HL-60 (cell line): ENCODE data around the gene PKNOX1.

Source experiments
- CTCF ChIP-seq: IDR thresholded peaks from one replicate; pipeline ENCODE4 v1.5.1; 2011; ENCODE audit warnings: low read length, control low read depth, inconsistent platforms; ENCODE audit not compliant: insufficient read depth
- GABPA ChIP-seq: IDR thresholded peaks from 2 replicates; pipeline ENCODE4 v1.6.1; 2012; ENCODE audit warnings: low read depth
- POLR2AphosphoS5 ChIP-seq: IDR thresholded peaks from 2 replicates; pipeline ENCODE4 v1.6.1; 2012; ENCODE audit warnings: low read depth
- REST ChIP-seq: IDR thresholded peaks from 2 replicates; pipeline ENCODE4 v1.6.1; 2012; ENCODE audit warnings: low read depth; ENCODE audit not compliant: insufficient replicate concordance
- SPI1 ChIP-seq: IDR thresholded peaks from 2 replicates; pipeline ENCODE4 v1.6.1; 2012; ENCODE audit warnings: low read depth, mild to moderate bottlenecking, borderline replicate concordance

- TF ChIP-seq CTCF (no peak), POLR2AphosphoS5 (no peak; the same call in 1 of the 2 replicates), SPI1 (no peak), GABPA (no peak), REST (no peak)
These were observed 18.8 kb downstream of the PKNOX1 start for GRCh38 chr21:42993051-42993712.
